Measurements from ENCODE around the gene GPATCH8.
A peak's percentile ranks its signal among the peaks of the same experiment; 100 is the strongest.

Gene GPATCH8

DNA sequence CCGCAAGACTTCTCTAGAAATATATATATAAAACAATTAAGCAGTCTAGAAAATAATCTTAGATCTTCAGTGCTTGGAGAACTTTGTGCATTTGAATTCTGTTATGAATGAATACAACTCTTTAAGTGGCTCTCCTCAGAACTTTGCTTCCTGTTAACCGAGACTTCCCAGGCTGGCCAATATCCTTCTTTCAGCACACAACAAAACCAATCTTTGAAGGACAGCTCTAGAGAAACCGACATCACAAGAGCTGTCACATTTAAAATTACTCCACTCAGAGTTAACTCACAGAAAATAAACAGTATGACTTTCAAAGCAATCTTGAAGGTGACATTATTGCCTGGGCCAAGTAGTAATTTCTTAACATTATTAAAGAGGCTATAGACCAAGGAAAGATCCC lies 64.0 kb downstream of the GPATCH8 start:
- DNase-seq (ENCODE audit: low spot score) = no peak
- TF ChIP-seq, protein P1, sequence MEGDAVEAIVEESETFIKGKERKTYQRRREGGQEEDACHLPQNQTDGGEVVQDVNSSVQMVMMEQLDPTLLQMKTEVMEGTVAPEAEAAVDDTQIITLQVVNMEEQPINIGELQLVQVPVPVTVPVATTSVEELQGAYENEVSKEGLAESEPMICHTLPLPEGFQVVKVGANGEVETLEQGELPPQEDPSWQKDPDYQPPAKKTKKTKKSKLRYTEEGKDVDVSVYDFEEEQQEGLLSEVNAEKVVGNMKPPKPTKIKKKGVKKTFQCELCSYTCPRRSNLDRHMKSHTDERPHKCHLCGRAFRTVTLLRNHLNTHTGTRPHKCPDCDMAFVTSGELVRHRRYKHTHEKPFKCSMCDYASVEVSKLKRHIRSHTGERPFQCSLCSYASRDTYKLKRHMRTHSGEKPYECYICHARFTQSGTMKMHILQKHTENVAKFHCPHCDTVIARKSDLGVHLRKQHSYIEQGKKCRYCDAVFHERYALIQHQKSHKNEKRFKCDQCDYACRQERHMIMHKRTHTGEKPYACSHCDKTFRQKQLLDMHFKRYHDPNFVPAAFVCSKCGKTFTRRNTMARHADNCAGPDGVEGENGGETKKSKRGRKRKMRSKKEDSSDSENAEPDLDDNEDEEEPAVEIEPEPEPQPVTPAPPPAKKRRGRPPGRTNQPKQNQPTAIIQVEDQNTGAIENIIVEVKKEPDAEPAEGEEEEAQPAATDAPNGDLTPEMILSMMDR (IDR thresholded peaks at IDR 0.05; ENCODE audit: extremely low read depth, insufficient read depth, missing control alignments) = no peak
- in situ Hi-C loops (cut with MboI; ENCODE audit: low pct_unique_long_range_greater_than_20kb, low sequenced_read_pairs, unreplicated experiment) = no loop called here

DNA sequence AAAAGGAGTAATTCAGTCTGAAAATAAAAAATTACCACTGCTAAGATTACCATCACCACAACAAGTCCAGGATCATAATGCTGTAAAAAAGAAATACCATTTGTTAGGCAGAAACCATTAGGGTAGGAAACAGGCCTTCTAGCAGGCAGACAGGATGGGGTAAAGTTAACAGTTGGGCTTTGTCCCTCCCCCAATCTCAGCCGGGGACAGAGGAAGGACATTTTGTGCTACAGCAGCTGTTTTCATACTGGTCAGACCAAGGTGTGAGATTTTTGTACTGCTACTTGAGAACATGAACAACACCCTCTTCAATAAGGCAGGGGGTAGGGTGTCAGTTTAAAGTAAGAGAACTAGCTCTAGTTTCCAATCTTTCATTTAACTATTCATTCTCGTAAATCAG lies 64.6 kb downstream of the GPATCH8 start:
- TF ChIP-seq, protein P1 (IDR thresholded peaks at IDR 0.05; ENCODE audit: extremely low read depth, insufficient read depth, missing control alignments) = no peak
- no peak for DNase-seq (ENCODE audit: low spot score)
- in situ Hi-C loops (cut with MboI; ENCODE audit: low pct_unique_long_range_greater_than_20kb, low sequenced_read_pairs, unreplicated experiment) = no loop called here

DNA sequence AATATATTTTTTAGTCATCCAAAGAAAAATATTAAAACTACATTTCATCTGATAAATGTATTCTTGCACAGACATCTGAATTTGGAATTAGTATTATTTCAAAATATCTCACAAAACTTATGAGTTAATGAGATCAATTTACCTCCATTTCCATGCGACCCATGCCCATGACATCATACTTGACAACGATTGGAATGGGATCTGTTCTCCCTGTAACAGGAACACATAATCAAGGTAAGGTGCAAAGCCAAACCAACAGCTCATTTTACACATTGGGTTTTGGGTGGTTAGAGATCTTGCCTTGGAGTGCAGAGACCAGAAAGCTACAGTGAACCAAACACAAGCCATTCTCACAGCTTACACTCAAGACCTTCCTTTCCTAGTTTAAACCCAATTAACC lies 66.9 kb downstream of the GPATCH8 start:
- in situ Hi-C loops (cut with MboI; ENCODE audit: low pct_unique_long_range_greater_than_20kb, low sequenced_read_pairs, unreplicated experiment) = no loop called here
- TF ChIP-seq, protein P1 (IDR thresholded peaks at IDR 0.05; ENCODE audit: extremely low read depth, insufficient read depth, missing control alignments) = no peak
- no peak for DNase-seq (ENCODE audit: low spot score)

DNA sequence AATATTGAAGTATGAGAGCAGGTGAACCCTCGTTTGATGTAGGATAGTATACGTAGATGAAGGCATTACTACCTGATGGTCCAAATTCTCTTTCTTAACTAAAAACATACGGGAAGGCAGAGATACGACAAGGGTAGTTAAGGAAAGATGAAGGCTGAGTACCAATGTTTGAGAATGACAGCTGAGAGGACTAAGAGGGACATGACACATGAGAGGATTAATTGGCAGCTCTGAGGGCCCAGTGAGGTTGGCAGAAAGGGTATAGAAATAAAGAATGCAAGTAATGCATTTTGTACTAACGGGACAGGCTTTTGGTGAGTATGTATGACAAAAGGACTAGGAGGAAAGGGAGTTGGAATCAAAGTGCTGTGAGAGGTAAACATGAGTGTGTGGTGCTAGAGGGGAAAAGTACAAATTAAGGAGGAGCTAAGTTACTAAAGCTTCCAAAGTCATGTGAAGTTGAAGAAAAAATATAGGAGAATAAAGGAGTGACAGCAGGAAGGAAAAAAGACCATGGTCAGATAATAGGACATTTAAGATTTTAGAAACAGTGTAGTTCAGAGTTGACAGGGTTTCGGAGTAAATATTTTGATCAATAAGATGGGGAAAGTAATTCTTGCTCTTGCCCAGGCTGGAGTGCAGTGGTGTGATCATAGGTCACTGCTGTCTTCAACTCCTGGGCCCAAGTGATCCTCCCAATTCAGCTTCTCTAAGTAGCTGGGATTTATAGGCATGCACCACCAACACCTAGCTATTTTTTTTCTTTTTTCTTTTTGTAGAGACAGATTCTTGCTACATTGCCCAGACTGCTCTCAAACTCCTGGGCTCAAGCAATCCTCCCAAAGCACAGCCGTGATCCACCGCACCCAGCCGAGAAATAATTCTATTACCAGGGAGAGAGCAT lies 70.7 kb downstream of the GPATCH8 start:
- TF ChIP-seq, protein P1 (IDR thresholded peaks at IDR 0.05; ENCODE audit: extremely low read depth, insufficient read depth, missing control alignments) = no peak
- in situ Hi-C loops (cut with MboI; ENCODE audit: low pct_unique_long_range_greater_than_20kb, low sequenced_read_pairs, unreplicated experiment) = no loop called here
- no peak for DNase-seq (ENCODE audit: low spot score)

DNA sequence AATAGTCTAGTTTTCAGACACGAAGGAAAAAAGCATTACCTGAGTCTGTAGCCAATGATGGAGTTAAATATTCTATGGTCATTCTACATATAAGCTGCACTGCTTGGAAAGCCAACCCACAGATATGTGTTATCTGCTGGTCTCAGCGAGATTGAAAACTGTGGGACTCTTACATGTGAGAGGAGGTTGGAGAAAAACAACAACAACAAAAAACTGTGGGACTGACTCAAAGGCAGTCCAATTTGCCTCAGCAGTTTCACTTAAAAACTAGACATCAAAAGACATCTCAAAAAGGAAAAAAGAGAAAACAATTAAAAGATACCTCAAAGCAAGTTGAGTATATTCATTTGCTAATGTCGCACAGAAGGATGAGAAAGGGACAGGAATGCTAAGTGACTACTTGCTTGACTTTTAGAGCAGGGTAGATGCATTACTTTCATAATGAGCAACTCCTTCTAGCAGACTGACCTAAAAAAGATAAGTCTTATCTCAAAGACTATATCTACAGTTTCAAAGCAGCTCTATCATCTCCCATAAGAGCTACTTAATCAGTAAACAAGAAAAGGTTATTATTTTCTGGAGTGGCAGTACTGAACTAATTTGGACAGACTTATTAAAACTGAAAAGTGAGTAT lies 78.3 kb downstream of the GPATCH8 start:
- in situ Hi-C loops (cut with MboI; ENCODE audit: low pct_unique_long_range_greater_than_20kb, low sequenced_read_pairs, unreplicated experiment) = no loop called here
- TF ChIP-seq, protein P1 (IDR thresholded peaks at IDR 0.05; ENCODE audit: extremely low read depth, insufficient read depth, missing control alignments) = no peak
- DNase-seq (ENCODE audit: low spot score) = no peak

DNA sequence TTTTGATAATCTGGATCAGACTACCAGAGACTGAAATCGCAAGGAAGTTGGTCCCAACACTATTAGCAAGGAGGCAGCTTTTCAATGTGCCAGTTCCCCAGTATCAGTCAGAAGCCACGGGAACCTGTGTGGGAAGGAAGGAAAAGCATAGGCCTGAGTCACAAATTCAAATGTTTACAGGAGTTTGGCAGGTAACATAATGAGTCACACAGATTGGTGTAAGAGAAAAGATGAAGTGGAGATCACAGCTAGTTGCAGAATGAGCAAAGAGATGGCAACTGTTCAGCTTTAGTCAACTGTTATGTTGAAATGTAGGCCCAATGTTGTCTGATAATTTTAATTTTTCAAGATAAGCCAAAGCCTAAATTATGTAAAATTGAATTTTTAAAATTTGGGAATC lies 85.7 kb downstream of the GPATCH8 start:
- TF ChIP-seq, protein P1 (IDR thresholded peaks at IDR 0.05; ENCODE audit: extremely low read depth, insufficient read depth, missing control alignments) = no peak
- in situ Hi-C loops (cut with MboI; ENCODE audit: low pct_unique_long_range_greater_than_20kb, low sequenced_read_pairs, unreplicated experiment) = no loop called here
- DNase-seq (ENCODE audit: low spot score) = peak; percentile 40

Data from GM13977 (cell line).